Measurements from ENCODE around the gene TSNAXIP1.

GRCh38 chr16:67761924-67762323 lies 44.8 kb upstream of the TSNAXIP1 start:
- TF ChIP-seq CTCF (tag by site-specific recombination; IDR thresholded peaks at IDR 0.05) (no peak), ZBTB20 (tag by site-specific recombination; IDR thresholded peaks at IDR 0.05) (no peak), ZNF785 (tag by site-specific recombination; IDR thresholded peaks at IDR 0.05) (no peak), ZNF548 (tag by site-specific recombination; IDR thresholded peaks at IDR 0.05) (no peak), ZBTB7A (tag by site-specific recombination; IDR thresholded peaks at IDR 0.05; ENCODE audit: low read depth) (no peak), MYNN (tag by site-specific recombination; IDR thresholded peaks at IDR 0.05; ENCODE audit: borderline replicate concordance) (no peak), ATF2 (tag by site-specific recombination; IDR thresholded peaks at IDR 0.05; ENCODE audit: low read depth) (no peak), ZNF513 (tag by site-specific recombination; IDR thresholded peaks at IDR 0.05) (no peak), ZBTB48 (tag by site-specific recombination; IDR thresholded peaks at IDR 0.05) (no peak), ZNF239 (tag by site-specific recombination; IDR thresholded peaks at IDR 0.05) (no peak), KLF1 (tag by site-specific recombination; IDR thresholded peaks at IDR 0.05) (no peak), ZBTB17 (tag by site-specific recombination; IDR thresholded peaks at IDR 0.05) (no peak), FEZF1 (tag by site-specific recombination; IDR thresholded peaks at IDR 0.05) (no peak), ZNF549 (tag by site-specific recombination; IDR thresholded peaks at IDR 0.05) (no peak)

Data from HEK293 (cell line).